HG03159 (cell line): ENCODE results near the gene FXYD6.

Experiments used
- ATAC-seq: cut with Tn5 transposase; IDR thresholded peaks from one replicate; pipeline ENCODE4 v1.9.1; 2021; ENCODE audit warnings: mild to moderate bottlenecking, moderate library complexity; ENCODE audit not compliant: unreplicated experiment

The FXYD6 gene

GRCh38 chr11:117796456-117796871 lies 80.0 kb downstream of the FXYD6 start:
- no peak for ATAC-seq

DNA sequence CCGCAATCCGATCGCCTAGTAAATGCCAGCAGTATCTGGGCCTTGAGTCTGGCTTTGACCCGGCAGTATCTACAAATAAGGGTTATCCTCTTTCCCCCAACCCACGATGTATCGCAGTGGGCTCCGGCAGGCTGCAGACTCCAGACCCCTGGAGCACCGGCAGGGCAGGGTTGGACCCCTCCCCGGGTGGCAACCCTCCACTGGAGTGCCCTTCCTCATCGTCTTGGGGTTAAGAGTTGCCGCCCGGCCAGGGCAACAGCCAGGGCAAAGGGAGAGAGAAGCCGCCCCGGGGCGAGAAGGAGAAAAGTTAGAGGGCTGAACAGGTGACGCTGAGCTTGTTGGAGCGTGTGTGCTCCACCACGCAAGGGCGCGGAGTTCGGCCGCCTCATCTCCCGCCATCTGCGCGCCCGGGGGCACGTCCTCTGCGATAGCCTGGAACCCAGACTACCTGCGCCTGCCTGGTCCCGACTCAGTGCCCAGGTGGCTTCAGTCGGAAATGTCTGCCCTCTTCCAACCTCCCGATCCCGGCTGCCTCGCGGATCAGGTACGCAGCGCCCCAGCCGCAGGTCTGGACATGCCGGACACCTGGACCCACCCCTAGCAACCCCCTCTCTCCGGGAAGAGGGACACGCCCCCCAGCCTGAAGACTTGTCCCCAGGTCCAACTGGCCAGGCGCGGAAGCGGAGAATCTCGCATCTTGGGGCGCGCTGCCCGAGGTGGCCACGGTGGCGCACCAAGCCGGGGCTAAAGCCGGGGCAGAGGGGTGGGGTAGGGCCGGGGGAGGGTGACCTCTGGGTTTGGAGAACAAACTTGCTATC lies 80.6 kb downstream of the FXYD6 start:
- ATAC-seq, result no peak

GRCh38 chr11:117794772-117795629 lies 81.5 kb downstream of the FXYD6 start:
- ATAC-seq, result no peak

DNA sequence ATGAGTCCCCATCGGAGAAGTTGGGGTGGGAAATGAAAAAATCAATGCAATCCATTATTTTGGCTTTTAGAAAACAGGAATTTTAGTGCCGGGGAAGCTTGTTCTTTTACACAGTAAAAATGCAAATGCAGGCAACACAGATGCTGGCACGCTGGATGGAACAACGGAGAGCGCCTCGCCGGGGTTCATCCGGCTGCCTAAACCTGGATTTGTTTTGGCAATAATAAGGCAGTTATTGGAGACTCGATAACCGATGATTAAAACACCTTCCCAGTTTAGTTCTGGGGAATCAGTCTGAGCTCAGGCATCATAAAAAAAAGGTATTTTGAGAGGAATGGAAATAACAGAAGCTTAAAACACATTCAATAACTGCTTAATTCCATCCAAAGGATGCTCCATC lies 82.3 kb downstream of the FXYD6 start:
- no peak for ATAC-seq

- no peak for ATAC-seq
Measured at GRCh38 chr11:117793583-117793982, 82.9 kb downstream of the FXYD6 start.

DNA sequence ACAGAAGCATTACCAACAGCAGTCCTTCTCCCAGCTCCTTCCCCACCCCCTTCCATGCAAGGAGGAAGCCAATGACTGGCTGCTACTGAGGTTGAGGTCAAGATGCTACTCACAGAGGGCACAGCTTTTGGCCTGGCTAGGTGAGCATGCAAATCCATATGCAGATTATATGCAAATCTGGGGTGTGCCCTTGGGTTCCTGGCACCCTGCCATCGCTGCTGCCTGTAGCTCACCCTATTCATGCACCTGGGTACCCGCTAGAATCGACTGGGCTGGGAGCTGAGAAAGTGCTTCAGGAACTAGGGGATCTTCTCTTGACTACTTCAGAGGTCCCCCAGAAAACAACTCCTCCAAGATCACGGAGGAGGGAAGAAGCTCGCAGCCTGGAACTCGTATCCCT lies 83.5 kb downstream of the FXYD6 start:
- ATAC-seq, result no peak

DNA sequence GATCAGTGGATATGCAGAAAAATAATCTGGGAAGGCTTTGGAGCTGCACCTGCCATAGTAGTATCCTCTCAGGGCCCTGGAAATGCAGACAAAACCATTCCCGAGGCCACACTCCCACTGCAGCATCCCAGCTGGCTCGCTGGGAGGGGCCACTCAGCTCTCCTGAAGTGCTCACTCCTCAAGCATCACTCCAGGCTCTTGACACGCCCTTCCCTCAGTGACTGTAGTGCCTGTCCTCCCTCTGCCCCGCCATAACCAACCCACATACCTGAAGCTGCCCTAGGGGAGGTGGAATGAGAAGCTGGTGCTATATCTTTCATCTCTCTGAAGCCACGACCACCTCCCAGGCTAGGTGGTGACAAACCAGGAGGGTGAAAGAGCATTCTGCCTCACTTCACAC lies 84.2 kb downstream of the FXYD6 start:
- ATAC-seq, result no peak

DNA sequence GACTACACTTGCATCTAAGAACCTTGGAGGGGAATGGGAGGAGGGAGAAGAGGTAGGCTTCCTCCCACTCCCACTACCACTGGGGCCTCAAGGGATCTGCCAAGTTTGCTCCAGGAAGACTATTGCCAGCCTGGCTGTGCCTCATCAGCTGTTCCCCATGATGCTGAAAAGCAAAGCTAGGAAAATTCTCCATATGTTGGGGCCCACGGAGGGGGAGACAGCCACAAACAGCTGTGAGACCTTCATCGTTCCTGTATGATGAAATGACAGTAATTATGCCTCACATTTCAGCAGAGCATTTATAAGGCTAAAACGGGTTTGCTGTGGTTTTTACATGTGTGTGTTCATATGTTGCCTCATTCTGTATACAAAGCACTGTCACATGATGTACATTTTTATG lies 86.2 kb downstream of the FXYD6 start:
- no peak for ATAC-seq

GRCh38 chr11:117789241-117789640 lies 87.2 kb downstream of the FXYD6 start:
- ATAC-seq, result no peak
